ENCODE measurements around the gene MATN4. TPM values are rescaled to one million over a fixed set of nuclear protein-coding genes. Genes with fewer than 3 reads are reported as not detected.

Gene MATN4
- total RNA-seq, 2 experiments from 2014 or later: 0.38 TPM; not detected in 1

GRCh38 chr20:45337367-45338120 lies 29.4 kb upstream of the MATN4 start:
- ChIA-PET CTCF (ENCODE audit: unreplicated experiment) (interaction anchor here (0.5 kb wide), 1 partner anchor 121 kb away, joined by 4 read pairs; no protein-coding TSS in a partner anchor), POLR2A (interaction anchor here (0.5 kb wide), 1 partner anchor 12 kb away, joined by 6 read pairs; no protein-coding TSS in a partner anchor)
- no peaks in the 10 kb centered on the region for H3K9me3 ChIP-seq (ENCODE audit: low read length)
- peaks cover 26% of the 10 kb centered on the region for H3K4me1 ChIP-seq (ENCODE audit: insufficient read depth, low read length, poor library complexity, severe bottlenecking)
- no peaks in the 10 kb centered on the region for H4K20me1 ChIP-seq (ENCODE audit: insufficient read depth, low read length)
- H3K9me2 ChIP-seq (ENCODE audit: insufficient read depth, low read length): no peaks in the 10 kb centered on the region
- H3K4me2 ChIP-seq (ENCODE audit: low read length): no peak overlapping the region
- H3K36me3 ChIP-seq (ENCODE audit: insufficient read depth, low read length): no peaks in the 10 kb centered on the region
- H3K27ac ChIP-seq (ENCODE audit: low read depth, low read length, poor library complexity, severe bottlenecking): no peak overlapping the region
- no peak for TF ChIP-seq EZH2phosphoT487 (IDR thresholded peaks at IDR 0.05; ENCODE audit: borderline replicate concordance, low read depth, low read length)
- no peak for TF ChIP-seq CTCF (conservative IDR thresholded peaks at IDR 0.05; ENCODE audit: low read length)
- no peak overlapping the region for H2AFZ ChIP-seq (ENCODE audit: low read length)
- H3K79me2 ChIP-seq (ENCODE audit: insufficient read depth, low read depth, low read length): no peaks in the 10 kb centered on the region
- intact Hi-C loops (cut with micrococcal nuclease; ENCODE audit: unreplicated experiment): no loop called here
- no peak overlapping the region for H3K4me3 ChIP-seq (ENCODE audit: low read depth, low read length, poor library complexity, severe bottlenecking)
- no TSS peak for BruUV-seq (replicated peaks)
- DNase-seq (ENCODE audit: low spot score): no peak

GRCh38 chr20:45336530-45337366 lies 28.6 kb upstream of the MATN4 start:
- TF ChIP-seq CTCF (conservative IDR thresholded peaks at IDR 0.05; ENCODE audit: low read length) (no peak), EZH2phosphoT487 (IDR thresholded peaks at IDR 0.05; ENCODE audit: borderline replicate concordance, low read depth, low read length) (no peak)
- POLR2A ChIA-PET: no interaction called here
- no peaks in the 10 kb centered on the region for H3K9me3 ChIP-seq (ENCODE audit: low read length)
- H3K79me2 ChIP-seq (ENCODE audit: insufficient read depth, low read depth, low read length): no peaks in the 10 kb centered on the region
- CTCF ChIA-PET (ENCODE audit: unreplicated experiment): interaction anchor here (0.5 kb wide), 1 partner anchor 122 kb away, joined by 4 read pairs; no protein-coding TSS in a partner anchor
- peaks cover 26% of the 10 kb centered on the region for H3K4me1 ChIP-seq (ENCODE audit: insufficient read depth, low read length, poor library complexity, severe bottlenecking)
- BruUV-seq (replicated peaks): no TSS peak
- H3K4me3 ChIP-seq (ENCODE audit: low read depth, low read length, poor library complexity, severe bottlenecking): no peak overlapping the region
- DNase-seq (ENCODE audit: low spot score): no peak
- H3K9me2 ChIP-seq (ENCODE audit: insufficient read depth, low read length): no peaks in the 10 kb centered on the region
- H2AFZ ChIP-seq (ENCODE audit: low read length): no peak overlapping the region
- H3K36me3 ChIP-seq (ENCODE audit: insufficient read depth, low read length): no peaks in the 10 kb centered on the region
- intact Hi-C loops (cut with micrococcal nuclease; ENCODE audit: unreplicated experiment): no loop called here
- H3K27ac ChIP-seq (ENCODE audit: low read depth, low read length, poor library complexity, severe bottlenecking): no peak overlapping the region
- H3K4me2 ChIP-seq (ENCODE audit: low read length): no peak overlapping the region
- H4K20me1 ChIP-seq (ENCODE audit: insufficient read depth, low read length): no peaks in the 10 kb centered on the region
